ELR (cell line): ENCODE results near the gene PROKR1.
"Not testable (repeated sequence)": the region's sequence is repeated elsewhere in the genome, so short reads cannot be mapped to it uniquely, and the experiment has no call there.

ENCODE experiments used
- DNase-seq: peaks from one replicate; pipeline ENCODE4 v3.0.0-alpha.2; 2015; ENCODE audit warnings: low read depth

The PROKR1 gene

GRCh38 chr2:68643011-68643873, at the start of gene PROKR1:
PROKR1 (plus strand) TSS chr2:68643579; CDS start chr2:68645822, 2,243 bp downstream.
- peak; percentile 46 for DNase-seq

GRCh38 chr2:68594041-68594440, 49.3 kb upstream of the PROKR1 start:
- peak; percentile 8 for DNase-seq

GRCh38 chr2:68594674-68595492, 48.5 kb upstream of the PROKR1 start:
- DNase-seq: peak; percentile 62

GRCh38 chr2:68595493-68595785, 47.9 kb upstream of the PROKR1 start:
- DNase-seq: not testable (repeated sequence)

GRCh38 chr2:68600495-68600894, 42.9 kb upstream of the PROKR1 start:
- DNase-seq: not testable (repeated sequence)

GRCh38 chr2:68603059-68603458, 40.3 kb upstream of the PROKR1 start:
- no peak for DNase-seq

GRCh38 chr2:68604077-68604476, 39.3 kb upstream of the PROKR1 start:
- DNase-seq: no peak

- DNase-seq: no peak
Observed at GRCh38 chr2:68605939-68606338, 37.4 kb upstream of the PROKR1 start.

- DNase-seq: no peak
Observed at GRCh38 chr2:68606759-68607158, 36.6 kb upstream of the PROKR1 start.

GRCh38 chr2:68607837-68608236, 35.5 kb upstream of the PROKR1 start:
- DNase-seq: no peak

- no peak for DNase-seq
Observed at GRCh38 chr2:68612765-68613519, 30.4 kb upstream of the PROKR1 start.

GRCh38 chr2:68620772-68621171, 22.6 kb upstream of the PROKR1 start:
- DNase-seq: no peak

GRCh38 chr2:68623820-68624219, 19.6 kb upstream of the PROKR1 start:
- DNase-seq: no peak

GRCh38 chr2:68627615-68628014, 15.8 kb upstream of the PROKR1 start:
- DNase-seq: no peak

GRCh38 chr2:68632021-68632420, 11.4 kb upstream of the PROKR1 start:
- DNase-seq: no peak

GRCh38 chr2:68637047-68637446, 6.3 kb upstream of the PROKR1 start:
- no peak for DNase-seq

GRCh38 chr2:68643874-68644485, 601 bp downstream of the PROKR1 start:
- DNase-seq: no peak

- DNase-seq: peak; percentile 34
Observed at GRCh38 chr2:68645523-68645922, 2.1 kb downstream of the PROKR1 start.

- no peak for DNase-seq
Observed at GRCh38 chr2:68646303-68646702, 2.9 kb downstream of the PROKR1 start.

GRCh38 chr2:68650645-68651044, 7.3 kb downstream of the PROKR1 start:
- no peak for DNase-seq

- no peak for DNase-seq
Observed at GRCh38 chr2:68653034-68653433, 9.7 kb downstream of the PROKR1 start.

- peak; percentile 77 for DNase-seq
Observed at GRCh38 chr2:68653538-68653982, 10.2 kb downstream of the PROKR1 start.
